Pancreas (tissue), 10 donors: Measurements from ENCODE around the gene APOO. TPM values are rescaled to one million over a fixed set of nuclear protein-coding genes. Genes with fewer than 3 reads are reported as not detected.

Experiments used
- ATAC-seq, 4 donors: fragments of 200-7000 bp; cut with Tn5 transposase; one replicate each; pipeline versions ENCODE4 v1.8.0 to v1.9.1; 2020; ENCODE audit warnings: mild to moderate bottlenecking in 4 of 4, moderate library complexity in 4 of 4
- DNase-seq, 6 donors: peaks; one replicate each; pipeline ENCODE4 v3.0.0-alpha.2; 2020
- FAIRE-seq: peaks from 2 replicates; lab custom pipeline; 2012; peaks lifted over from hg19 to GRCh38; lab: Jason Lieb, UNC
- H3K27ac ChIP-seq, 4 donors: fragments of 200-600 bp; sonication (generic); 1 replicate in 3 of 4; 2 replicates in 1 of 4; pipeline versions ENCODE4 v1.5.0 to v1.8.0; 2020
- H3K27me3 ChIP-seq, 4 donors: fragments of 200-600 bp; one replicate each; pipeline ENCODE4 v1.8.0; 2021
- H3K36me3 ChIP-seq, 3 donors: fragments of 200-600 bp; sonication (generic) in 1 of 3; one replicate each; pipeline versions ENCODE4 v1.5.0 to v1.8.0; 2020 to 2021
- H3K4me1 ChIP-seq, 3 donors: fragments of 200-600 bp; one replicate each; pipeline ENCODE4 v1.8.0; 2021
- H3K4me3 ChIP-seq, 4 donors: fragments of 200-600 bp; sonication (generic) in 2 of 4; one replicate each; pipeline versions ENCODE4 v1.5.0 to v1.8.0; 2020 to 2021
- H3K9me3 ChIP-seq, 4 donors: fragments of 200-600 bp; one replicate each; pipeline ENCODE4 v1.8.0; 2021
- CTCF ChIP-seq, 4 donors: fragments of 200-600 bp; sonication (generic) in 3 of 4; IDR thresholded peaks; one replicate each; pipeline versions ENCODE4 v1.5.0 to v1.8.0; 2021; ENCODE audit warnings: antibody characterized with exemption in 4 of 4
- WGBS, 2 donors: extraction: QIAGEN DNeasy Blood & Tissue Kit; methylation state at CpG; one replicate each; pipeline ENCODE4 v1.1.7; 2013; 5-methylcytosine and 5-hydroxymethylcytosine counted together
- intact Hi-C, 3 donors: fragments of 100-400 bp; cut with DNase I; formaldehyde crosslinking; loops; one replicate each; pipeline versions ENCODE4 v1.11.1 to v1.14.2; 2022
- polyA plus RNA-seq, 2 donors: library from polyadenylated mRNA; stranded (reverse); fragments of 200-250 nt; gene quantifications; one replicate each; pipeline ENCODE4 v1.2.3, GENCODE V29; 2013
- total RNA-seq, 6 donors: library from RNA; stranded (reverse); fragmentation: NEBNext Ultra II Directional in 4 of 6; extraction: Animal tissue kit (Norgen Biotek cat#: 25700) in 4 of 6; gene quantifications; one replicate each; pipeline versions ENCODE4 v1.2.1 to v1.2.4, GENCODE V29; 2021 to 2023
- donor health status: healthy with polysubstance abuse.
- donor health status: DM: no; HTN: no; CAD: no; lungs with moderate emphysema.
- donor health status: DM: no; HTN: no; CAD: no.
- donor health status: control.
- donor health status: control.
- donor health status: Bipolar disorder and iron deficiency.
- donor health status: DM: yes; HTN: yes; CAD: no.
- donor health status: DM: no; HTN: no; CAD: no.
- donor health status: DM: no; HTN: no; CAD: no.
- donor health status: DM: yes; HTN: yes; CAD: no.

Gene APOO
- total and polyA plus RNA-seq, 8 donors, result 4.8 to 16.9 (median 8.9) TPM

- FAIRE-seq, result no peak
- intact Hi-C loops, result loop anchor here in 1 of 3 donors (5.0 to 10.0 kb wide), 2 partner anchors 134 to 211 kb away; no protein-coding TSS in a partner anchor
- no peaks in the 10 kb centered on the region for H3K36me3 ChIP-seq
- H3K27me3 ChIP-seq, result peaks cover 0 to 4% (median 0%) of the 10 kb centered on the region in 4 donors
- peaks cover 0 to 6% (median 0%) of the 10 kb centered on the region in 3 donors for H3K4me1 ChIP-seq
- H3K4me3 ChIP-seq, result peak overlapping the region in 2 of 4 donors; percentile 46 to 53
- peak in 1 of 4 donors; percentile 14 for TF ChIP-seq CTCF (IDR thresholded peaks at IDR 0.05)
- H3K9me3 ChIP-seq, result no peaks in the 10 kb centered on the region
- H3K27ac ChIP-seq, result peak overlapping the region; percentile 80 to 84 (median 82)
- ATAC-seq, result no peak
- DNase-seq, result peak in 1 of 6 donors; percentile 21
- WGBS, 2 donors, result 22 to 45% methylated on average over 13 of the region's 13 CpGs
Observed at GRCh38 chrX:23908219-23909004, 674 bp upstream of the APOO start.

GRCh38 chrX:23907111-23907497 lies 634 bp downstream of the APOO start:
- no peak for TF ChIP-seq CTCF (IDR thresholded peaks at IDR 0.05)
- no peak for FAIRE-seq
- peak in 3 of 4 donors; percentile 0 to 10 (median 8) for ATAC-seq
- 1 to 40% methylated on average over 12 of the region's 12 CpGs for WGBS, 2 donors
- no peaks in the 10 kb centered on the region for H3K27me3 ChIP-seq
- no peaks in the 10 kb centered on the region for H3K9me3 ChIP-seq
- H3K4me1 ChIP-seq, result peaks cover 0 to 6% (median 0%) of the 10 kb centered on the region in 3 donors
- peak overlapping the region; percentile 80 to 84 (median 82) for H3K27ac ChIP-seq
- peak overlapping the region; percentile 16 to 53 (median 40) for H3K4me3 ChIP-seq
- peak in 1 of 6 donors; percentile 23 for DNase-seq
- H3K36me3 ChIP-seq, result no peaks in the 10 kb centered on the region
- intact Hi-C loops, result loop anchor here in 1 of 3 donors (5.0 to 10.0 kb wide), 2 partner anchors 132 to 210 kb away; no protein-coding TSS in a partner anchor

- intact Hi-C loops, result loop anchor here in 2 of 3 donors (5.0 to 10.0 kb wide), 2 partner anchors 122 to 129 kb away; partner anchors contain the start of gene SAT1 (in 1 of the 2)
- no peak for FAIRE-seq
- WGBS, 2 donors, result 33 to 44% methylated on average over 2 of the region's 2 CpGs
Observed at GRCh38 chrX:23904096-23904495, 3.6 kb downstream of the APOO start.

GRCh38 chrX:23902419-23902818 lies 5.3 kb downstream of the APOO start:
- peak; percentile 9 to 35 (median 29) for TF ChIP-seq CTCF (IDR thresholded peaks at IDR 0.05)
- peak; percentile 72 to 85 (median 82) for ATAC-seq
- Histone ChIP-seq H3K4me3 (peak overlapping the region in 1 of 4 donors; percentile 11), H3K27ac (peak overlapping the region in 2 of 4 donors; percentile 50 to 67), H3K4me1 (peaks cover 0 to 6% (median 0%) of the 10 kb centered on the region in 3 donors), H3K36me3 (no peaks in the 10 kb centered on the region), H3K9me3 (no peaks in the 10 kb centered on the region), H3K27me3 (no peaks in the 10 kb centered on the region)
- 0% methylated on average over 2 of the region's 2 CpGs for WGBS, 2 donors
- no peak for DNase-seq
- intact Hi-C loops, result loop anchor here in 2 of 3 donors (5.0 to 10.0 kb wide), 2 partner anchors 120 to 128 kb away; partner anchors contain the start of gene SAT1 (in 1 of the 2)
- peak; percentile 89 for FAIRE-seq

More at GRCh38 chrX:23904096-23904495, 3.6 kb downstream of the APOO start:
- Histone ChIP-seq H3K9me3 (no peaks in the 10 kb centered on the region), H3K4me3 (no peak overlapping the region), H3K27ac (no peak overlapping the region), H3K27me3 (no peaks in the 10 kb centered on the region), H3K36me3 (no peaks in the 10 kb centered on the region), H3K4me1 (peaks cover 0 to 6% (median 0%) of the 10 kb centered on the region in 3 donors)
- no peak for ATAC-seq
- DNase-seq, result no peak
- no peak for TF ChIP-seq CTCF (IDR thresholded peaks at IDR 0.05)
